OCI-LY7 (cell line): ENCODE results near the gene CATSPER4. TPM values are rescaled to one million over a fixed set of nuclear protein-coding genes. Genes with fewer than 3 reads are reported as not detected.
A peak's percentile ranks its signal among the peaks of the same experiment; 100 is the strongest.

Source experiments
- BruUV-seq: library from RNA; stranded (reverse); fragments of 400-500 nt; replicated peaks from 2 replicates; lab custom pipeline; 2021; lab: Mats Ljungman, UMichigan
- CTCF ChIA-PET: fragments of 300-600 bp; sonication (Branson Sonifier 250); formaldehyde crosslinking; loops from one replicate; lab custom pipeline; 2022; ENCODE audit warnings: antibody characterized with exemption; ENCODE audit not compliant: unreplicated experiment; lab: Charles Lee
- POLR2A ChIA-PET: fragments of 300-600 bp; sonication (Branson Sonifier 250); formaldehyde crosslinking; loops from one replicate; lab custom pipeline; 2022; ENCODE audit warnings: antibody characterized with exemption; lab: Charles Lee
- DNase-seq: peaks from one replicate; pipeline ENCODE4 v3.0.0-alpha.2; 2015; ENCODE audit warnings: low spot score
- H2AFZ ChIP-seq: fragments of 200-600 bp; sonication (generic), shearing (Covaris generic); 2 replicates; pipeline ENCODE4 v1.6.1; 2014; ENCODE audit warnings: mild to moderate bottlenecking, antibody characterized with exemption, low read length, moderate library complexity
- H3K27ac ChIP-seq: fragments of 200-600 bp; sonication (generic); 2 replicates; pipeline ENCODE4 v1.5.1; 2014; ENCODE audit warnings: mixed run types, low read depth, mild to moderate bottlenecking, moderate library complexity, low read length, inconsistent platforms; ENCODE audit not compliant: poor library complexity, severe bottlenecking
- H3K36me3 ChIP-seq: fragments of 200-600 bp; sonication (generic); 2 replicates; pipeline ENCODE4 v1.6.1; 2014; ENCODE audit warnings: mild to moderate bottlenecking, antibody characterized with exemption, low read length, moderate library complexity, mixed read lengths; ENCODE audit not compliant: insufficient read depth
- H3K4me1 ChIP-seq: fragments of 200-600 bp; sonication (generic); 2 replicates; pipeline ENCODE4 v1.5.1; 2014; ENCODE audit warnings: mild to moderate bottlenecking, low read length; ENCODE audit not compliant: insufficient read depth, poor library complexity, severe bottlenecking
- H3K4me2 ChIP-seq: fragments of 200-600 bp; sonication (generic); 2 replicates; pipeline ENCODE4 v1.6.1; 2014; ENCODE audit warnings: mild to moderate bottlenecking, low read length
- H3K4me3 ChIP-seq: fragments of 200-600 bp; sonication (generic); 2 replicates; pipeline ENCODE4 v1.5.1; 2014; ENCODE audit warnings: mild to moderate bottlenecking, low read depth, low read length; ENCODE audit not compliant: poor library complexity, severe bottlenecking
- H3K79me2 ChIP-seq: fragments of 200-600 bp; sonication (generic); 2 replicates; pipeline ENCODE4 v1.6.1; 2016; ENCODE audit warnings: low read depth, mild to moderate bottlenecking, low read length, moderate library complexity, mixed read lengths; ENCODE audit not compliant: insufficient read depth
- H3K9me2 ChIP-seq: fragments of 200-600 bp; sonication (generic); 2 replicates; pipeline ENCODE4 v1.6.1; 2016; ENCODE audit warnings: mild to moderate bottlenecking, low read length, mixed read lengths; ENCODE audit not compliant: insufficient read depth
- H3K9me3 ChIP-seq: fragments of 200-600 bp; sonication (generic); 2 replicates; pipeline ENCODE4 v1.6.1; 2014; ENCODE audit warnings: mild to moderate bottlenecking, mixed run types, low read length, mixed read lengths
- H4K20me1 ChIP-seq: fragments of 200-600 bp; sonication (generic); 2 replicates; pipeline ENCODE4 v1.6.1; 2014; ENCODE audit warnings: mild to moderate bottlenecking, antibody characterized with exemption, low read length, moderate library complexity, mixed read lengths; ENCODE audit not compliant: insufficient read depth
- EZH2phosphoT487 ChIP-seq: fragments of 200-600 bp; sonication (generic); IDR thresholded peaks from 2 replicates; pipeline ENCODE4 v1.6.1; 2018; ENCODE audit warnings: low read depth, borderline replicate concordance, mild to moderate bottlenecking, mixed run types, antibody characterized with exemption, low read length, moderate library complexity, mixed read lengths
- intact Hi-C: fragments of 100-400 bp; cut with micrococcal nuclease; formaldehyde crosslinking; loops from one replicate; pipeline ENCODE4 v1.10.0; 2022; ENCODE audit not compliant: unreplicated experiment
- total RNA-seq, 2 experiments: library from RNA; depleted of rRNA in 1 of 2; stranded (reverse); fragments of >200 nt in 1 of 2; shearing (Covaris generic) in 1 of 2; gene quantifications; 2 replicates each; pipeline ENCODE4 v1.2.3, GENCODE V29; 2014 to 2022
- TF ChIP-seq, protein P1 (sequence below): fragments of 200-600 bp; sonication (generic); conservative IDR thresholded peaks from 2 replicates; pipeline ENCODE4 v1.5.1; 2014; ENCODE audit warnings: mild to moderate bottlenecking, antibody characterized with exemption, low read length, moderate library complexity, mixed read lengths

The CATSPER4 gene
- total RNA-seq, 2 experiments from 2014 or later = not detected

DNA sequence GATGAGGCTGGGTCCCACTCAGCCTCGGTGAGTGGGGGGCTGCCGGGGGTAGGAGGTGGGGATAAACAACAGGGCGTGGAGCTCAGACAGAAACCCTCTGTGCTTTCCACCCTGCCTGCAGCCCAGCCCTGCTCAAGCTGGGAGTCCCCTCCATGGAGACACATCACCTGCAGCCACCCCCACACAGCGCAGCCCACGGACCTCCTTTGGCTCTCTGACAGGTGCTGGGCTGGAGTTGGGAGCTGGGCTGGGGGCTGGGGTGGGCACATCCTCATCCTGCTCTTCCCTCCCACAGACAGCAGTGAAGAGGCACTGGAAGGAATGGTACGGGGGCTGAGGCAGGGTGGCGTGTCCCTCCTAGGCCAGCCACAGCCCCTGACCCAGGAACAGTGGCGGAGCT is 1.9 kb upstream of the CATSPER4 start:
- no peak for DNase-seq
- Histone ChIP-seq H3K27ac (no peak overlapping the region), H3K36me3 (no peaks in the 10 kb centered on the region), H3K4me2 (no peak overlapping the region), H3K79me2 (no peaks in the 10 kb centered on the region), H3K9me3 (no peaks in the 10 kb centered on the region), H3K4me3 (no peak overlapping the region), H2AFZ (no peak overlapping the region), H3K4me1 (no peaks in the 10 kb centered on the region), H4K20me1 (no peaks in the 10 kb centered on the region), H3K9me2 (no peaks in the 10 kb centered on the region)
- intact Hi-C loops = no loop called here
- ChIA-PET CTCF (no interaction called here), POLR2A (no interaction called here)
- TF ChIP-seq, protein P1, sequence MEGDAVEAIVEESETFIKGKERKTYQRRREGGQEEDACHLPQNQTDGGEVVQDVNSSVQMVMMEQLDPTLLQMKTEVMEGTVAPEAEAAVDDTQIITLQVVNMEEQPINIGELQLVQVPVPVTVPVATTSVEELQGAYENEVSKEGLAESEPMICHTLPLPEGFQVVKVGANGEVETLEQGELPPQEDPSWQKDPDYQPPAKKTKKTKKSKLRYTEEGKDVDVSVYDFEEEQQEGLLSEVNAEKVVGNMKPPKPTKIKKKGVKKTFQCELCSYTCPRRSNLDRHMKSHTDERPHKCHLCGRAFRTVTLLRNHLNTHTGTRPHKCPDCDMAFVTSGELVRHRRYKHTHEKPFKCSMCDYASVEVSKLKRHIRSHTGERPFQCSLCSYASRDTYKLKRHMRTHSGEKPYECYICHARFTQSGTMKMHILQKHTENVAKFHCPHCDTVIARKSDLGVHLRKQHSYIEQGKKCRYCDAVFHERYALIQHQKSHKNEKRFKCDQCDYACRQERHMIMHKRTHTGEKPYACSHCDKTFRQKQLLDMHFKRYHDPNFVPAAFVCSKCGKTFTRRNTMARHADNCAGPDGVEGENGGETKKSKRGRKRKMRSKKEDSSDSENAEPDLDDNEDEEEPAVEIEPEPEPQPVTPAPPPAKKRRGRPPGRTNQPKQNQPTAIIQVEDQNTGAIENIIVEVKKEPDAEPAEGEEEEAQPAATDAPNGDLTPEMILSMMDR = no peak
- TF ChIP-seq EZH2phosphoT487 = no peak
- BruUV-seq = no TSS peak

DNA sequence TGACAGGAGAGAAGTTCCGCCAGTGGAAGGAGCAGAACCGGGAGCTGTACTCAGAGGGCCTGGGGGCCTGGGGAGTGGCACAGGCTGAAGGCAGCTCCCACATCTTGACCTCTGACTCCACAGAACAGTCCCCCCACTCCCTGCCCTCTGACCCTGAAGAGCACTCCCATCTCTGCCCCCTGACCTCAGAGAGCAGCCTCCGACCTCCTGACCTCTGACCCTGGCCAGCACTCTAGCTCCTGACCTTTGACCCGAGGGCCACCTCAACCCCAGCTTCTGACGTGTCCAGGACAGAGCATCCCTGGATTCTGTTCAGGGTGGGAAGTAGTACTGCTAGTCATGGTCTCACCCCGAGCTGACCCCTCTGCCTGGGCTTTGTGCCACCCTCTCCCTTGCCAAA is 1.1 kb upstream of the CATSPER4 start:
- H3K4me1 ChIP-seq = no peaks in the 10 kb centered on the region
- no peak overlapping the region for H3K4me2 ChIP-seq
- H4K20me1 ChIP-seq = no peaks in the 10 kb centered on the region
- no peaks in the 10 kb centered on the region for H3K9me2 ChIP-seq
- CTCF ChIA-PET = interaction anchor here (0.6 kb wide), 1 partner anchor 174 kb away, joined by 3 read pairs; no protein-coding TSS in a partner anchor
- no peak overlapping the region for H2AFZ ChIP-seq
- no peak overlapping the region for H3K4me3 ChIP-seq
- intact Hi-C loops = no loop called here
- no peaks in the 10 kb centered on the region for H3K9me3 ChIP-seq
- no peak for TF ChIP-seq EZH2phosphoT487
- TF ChIP-seq, protein P1 = no peak
- no peaks in the 10 kb centered on the region for H3K79me2 ChIP-seq
- H3K27ac ChIP-seq = no peak overlapping the region
- H3K36me3 ChIP-seq = no peaks in the 10 kb centered on the region
- no TSS peak for BruUV-seq
- no peak for DNase-seq
- POLR2A ChIA-PET = interaction anchor here (0.7 kb wide), 1 partner anchor 15 kb away, joined by 3 read pairs; no protein-coding TSS in a partner anchor

GRCh38 chr1:26189751-26190275 is 589 bp upstream of the CATSPER4 start:
- no peaks in the 10 kb centered on the region for H3K9me3 ChIP-seq
- no peaks in the 10 kb centered on the region for H4K20me1 ChIP-seq
- no peak overlapping the region for H3K4me2 ChIP-seq
- no peak overlapping the region for H3K27ac ChIP-seq
- no peaks in the 10 kb centered on the region for H3K79me2 ChIP-seq
- POLR2A ChIA-PET = interaction anchor here (0.7 kb wide), 1 partner anchor 16 kb away, joined by 3 read pairs; no protein-coding TSS in a partner anchor
- intact Hi-C loops = no loop called here
- CTCF ChIA-PET = interaction anchor here (0.6 kb wide), 1 partner anchor 174 kb away, joined by 3 read pairs; no protein-coding TSS in a partner anchor
- H3K4me1 ChIP-seq = no peaks in the 10 kb centered on the region
- no peaks in the 10 kb centered on the region for H3K36me3 ChIP-seq
- no peak for DNase-seq
- no peak overlapping the region for H3K4me3 ChIP-seq
- H2AFZ ChIP-seq = no peak overlapping the region
- no TSS peak for BruUV-seq
- no peaks in the 10 kb centered on the region for H3K9me2 ChIP-seq
- TF ChIP-seq EZH2phosphoT487 = no peak
- TF ChIP-seq, protein P1 = peak; percentile 52
